ENCODE data around the gene MICB.
A peak's percentile ranks its signal among the peaks of the same experiment; 100 is the strongest.

The MICB gene

GRCh38 chr6:31535538-31536324 lies 37.8 kb downstream of the MICB start:
- H3K4me3 ChIP-seq (ENCODE audit: low read length in 2 of 2), result no peak overlapping the region
- no peaks in the 10 kb centered on the region for H3K27me3 ChIP-seq (ENCODE audit: control insufficient read depth in 2 of 2, insufficient read depth in 2 of 2, low read length in 2 of 2)
- peaks cover 79 to 86% of the 10 kb centered on the region in 2 donors for H3K36me3 ChIP-seq (ENCODE audit: control insufficient read depth in 2 of 2, insufficient read depth in 2 of 2, low read length in 2 of 2)
- H3K9ac ChIP-seq (ENCODE audit: low read depth in 1 of 2, low read length in 2 of 2), result no peak overlapping the region
- peaks cover 15 to 21% of the 10 kb centered on the region in 2 donors for H3K4me1 ChIP-seq (ENCODE audit: control insufficient read depth in 2 of 2, insufficient read depth in 2 of 2, low read length in 2 of 2)
- H3K27ac ChIP-seq (ENCODE audit: low read depth in 2 of 2, low read length in 2 of 2), result no peak overlapping the region
- H3K9me3 ChIP-seq (ENCODE audit: control insufficient read depth in 2 of 2, low read length in 2 of 2), result no peaks in the 10 kb centered on the region

DNA sequence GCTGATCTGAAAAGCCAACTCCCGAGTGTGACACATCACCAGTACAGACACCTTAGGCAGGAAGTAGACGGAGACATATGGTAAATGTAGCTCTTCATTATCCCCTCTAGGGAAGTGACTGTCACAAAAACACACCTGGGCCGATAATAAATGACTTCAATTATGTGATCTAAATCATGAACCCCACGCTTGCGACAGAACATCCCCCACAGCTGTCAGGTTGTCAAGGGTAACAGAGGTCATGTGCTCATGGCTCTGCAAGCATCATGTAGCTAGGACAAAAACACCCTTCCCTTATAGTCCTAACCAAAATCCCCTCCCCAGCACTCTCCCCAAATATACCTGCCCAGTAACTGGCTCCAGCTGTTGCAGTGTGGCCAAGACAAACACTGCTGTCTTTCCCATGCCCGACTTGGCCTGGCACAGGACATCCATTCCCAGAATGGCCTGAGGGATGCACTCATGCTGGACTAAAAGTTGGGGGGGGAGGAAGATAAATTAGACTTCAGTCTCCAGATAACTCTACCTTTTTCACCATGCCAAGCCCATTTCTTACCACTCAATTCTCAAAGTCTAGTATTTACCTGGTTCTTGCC lies 41.0 kb downstream of the MICB start:
- H3K27ac ChIP-seq (ENCODE audit: low read depth in 2 of 2, low read length in 2 of 2), result no peak overlapping the region

DNA sequence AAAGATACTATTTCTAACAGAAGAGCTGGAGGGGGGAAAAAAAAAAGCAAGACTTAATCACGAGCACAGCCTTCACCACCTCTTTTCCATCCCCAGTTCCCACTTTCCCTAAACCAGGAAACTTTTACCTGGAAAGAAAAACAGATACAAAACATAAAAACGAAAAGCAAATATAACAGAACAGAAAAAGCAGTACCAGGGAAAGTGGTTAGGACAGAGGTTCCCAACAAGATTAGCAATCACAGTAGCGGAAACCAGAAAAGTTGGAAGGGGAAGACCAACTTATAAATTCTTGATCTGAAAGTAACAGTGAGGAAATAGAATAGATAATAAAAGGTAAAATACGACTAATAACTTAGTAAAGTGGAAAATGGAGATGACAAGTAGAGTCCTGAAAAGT lies 42.7 kb downstream of the MICB start:
- H3K9me3 ChIP-seq (ENCODE audit: control insufficient read depth in 2 of 2, low read length in 2 of 2), result no peaks in the 10 kb centered on the region
- H3K4me3 ChIP-seq (ENCODE audit: low read length in 2 of 2), result peak overlapping the region; percentile 96 to 98
- peaks cover 35 to 39% of the 10 kb centered on the region in 2 donors for H3K36me3 ChIP-seq (ENCODE audit: control insufficient read depth in 2 of 2, insufficient read depth in 2 of 2, low read length in 2 of 2)
- H3K9ac ChIP-seq (ENCODE audit: low read depth in 1 of 2, low read length in 2 of 2), result peak overlapping the region; percentile 92 to 96
- peaks cover 18 to 26% of the 10 kb centered on the region in 2 donors for H3K4me1 ChIP-seq (ENCODE audit: control insufficient read depth in 2 of 2, insufficient read depth in 2 of 2, low read length in 2 of 2)
- H3K27me3 ChIP-seq (ENCODE audit: control insufficient read depth in 2 of 2, insufficient read depth in 2 of 2, low read length in 2 of 2), result no peaks in the 10 kb centered on the region
- peak overlapping the region; percentile 92 to 93 for H3K27ac ChIP-seq (ENCODE audit: low read depth in 2 of 2, low read length in 2 of 2)

More for the DNA sequence above, 41.0 kb downstream of the MICB start:
- no peak overlapping the region for H3K4me3 ChIP-seq (ENCODE audit: low read length in 2 of 2)
- H3K4me1 ChIP-seq (ENCODE audit: control insufficient read depth in 2 of 2, insufficient read depth in 2 of 2, low read length in 2 of 2), result peaks cover 18 to 26% of the 10 kb centered on the region in 2 donors
- H3K27me3 ChIP-seq (ENCODE audit: control insufficient read depth in 2 of 2, insufficient read depth in 2 of 2, low read length in 2 of 2), result no peaks in the 10 kb centered on the region
- no peaks in the 10 kb centered on the region for H3K9me3 ChIP-seq (ENCODE audit: control insufficient read depth in 2 of 2, low read length in 2 of 2)
- peaks cover 52 to 57% of the 10 kb centered on the region in 2 donors for H3K36me3 ChIP-seq (ENCODE audit: control insufficient read depth in 2 of 2, insufficient read depth in 2 of 2, low read length in 2 of 2)
- H3K9ac ChIP-seq (ENCODE audit: low read depth in 1 of 2, low read length in 2 of 2), result no peak overlapping the region

DNA sequence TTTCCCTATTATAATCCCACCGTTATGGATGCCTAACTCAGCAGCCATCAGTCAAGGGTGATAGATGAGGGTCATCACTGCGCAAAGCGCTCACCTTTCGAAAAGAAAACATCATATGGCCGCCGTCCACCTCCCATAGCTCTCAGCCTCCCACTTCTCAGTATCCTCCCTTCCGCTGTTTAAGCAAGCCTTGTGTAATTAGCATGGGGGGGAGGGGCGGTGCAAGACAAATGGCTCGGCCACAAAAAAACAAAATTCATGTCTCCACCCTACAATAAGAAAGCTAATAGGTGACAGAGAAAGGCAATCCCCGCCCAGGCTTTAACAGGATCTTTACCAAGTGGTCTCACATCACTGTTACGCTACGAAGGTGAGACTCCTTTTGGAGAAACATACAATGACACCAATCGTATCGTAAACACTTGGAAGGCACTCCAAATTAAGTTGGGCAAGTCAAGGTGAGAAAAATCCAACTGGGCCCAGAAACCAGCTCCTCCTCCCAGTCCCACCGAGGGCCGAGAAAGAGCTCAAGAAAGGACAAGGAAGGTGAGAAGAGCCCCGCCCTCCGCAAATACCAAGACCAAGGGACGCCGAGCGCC lies 43.2 kb downstream of the MICB start:
- peak overlapping the region; percentile 96 to 98 for H3K4me3 ChIP-seq (ENCODE audit: low read length in 2 of 2)
- peak overlapping the region; percentile 92 to 96 for H3K9ac ChIP-seq (ENCODE audit: low read depth in 1 of 2, low read length in 2 of 2)
- H3K9me3 ChIP-seq (ENCODE audit: control insufficient read depth in 2 of 2, low read length in 2 of 2), result no peaks in the 10 kb centered on the region
- H3K36me3 ChIP-seq (ENCODE audit: control insufficient read depth in 2 of 2, insufficient read depth in 2 of 2, low read length in 2 of 2), result peaks cover 30 to 34% of the 10 kb centered on the region in 2 donors
- peak overlapping the region; percentile 92 to 93 for H3K27ac ChIP-seq (ENCODE audit: low read depth in 2 of 2, low read length in 2 of 2)
- H3K4me1 ChIP-seq (ENCODE audit: control insufficient read depth in 2 of 2, insufficient read depth in 2 of 2, low read length in 2 of 2), result peaks cover 18 to 29% of the 10 kb centered on the region in 2 donors
- H3K27me3 ChIP-seq (ENCODE audit: control insufficient read depth in 2 of 2, insufficient read depth in 2 of 2, low read length in 2 of 2), result no peaks in the 10 kb centered on the region

DNA sequence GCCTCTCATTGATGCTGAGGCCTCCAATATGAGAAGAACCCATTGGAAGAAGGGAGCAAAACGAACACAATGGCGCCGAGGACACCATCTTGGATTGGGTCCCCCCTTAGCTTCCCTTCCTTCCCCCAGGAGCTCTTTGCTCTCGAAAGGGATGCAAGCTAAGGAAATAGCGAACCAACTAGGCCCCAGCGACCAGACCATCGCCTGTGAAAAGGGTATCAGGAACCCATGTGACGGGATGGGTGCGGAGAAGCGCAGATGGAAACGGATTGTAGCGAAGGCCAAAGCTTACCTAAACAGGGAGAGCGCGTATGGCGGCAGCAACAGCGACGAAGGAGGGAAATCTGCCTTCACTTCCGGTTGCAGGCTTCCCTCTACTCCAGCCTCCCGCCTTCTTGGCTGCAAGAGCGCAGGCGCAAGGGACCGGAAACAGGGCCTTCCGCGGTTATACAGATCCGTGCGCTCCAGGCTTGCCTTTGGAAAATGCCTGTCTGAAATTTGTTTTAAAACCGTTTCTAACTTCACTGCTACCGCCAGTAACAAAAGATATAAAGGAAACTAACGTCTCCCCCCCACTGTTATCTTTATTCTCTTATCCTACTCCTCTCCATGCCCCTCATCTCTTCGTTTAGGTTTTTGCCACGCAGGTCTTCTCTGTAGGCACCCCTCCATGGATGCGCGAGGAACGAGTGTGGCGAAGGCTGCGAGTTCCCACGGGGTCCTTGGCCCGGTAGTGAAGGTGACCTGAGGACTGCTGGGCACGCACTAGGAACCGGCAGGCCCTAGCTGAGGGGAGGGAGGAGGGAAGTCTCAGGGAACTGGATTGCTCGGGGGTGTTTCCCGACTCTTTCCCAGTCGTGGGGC lies 43.9 kb downstream of the MICB start, which contains the start of gene DDX39B:
DDX39B (minus strand) TSS at position 346 of the 864 bp plus-strand sequence. CDS start 1,471 bp downstream, outside the sequence.
- Histone ChIP-seq H3K36me3 (ENCODE audit: control insufficient read depth in 2 of 2, insufficient read depth in 2 of 2, low read length in 2 of 2) (peaks cover 24 to 27% of the 10 kb centered on the region in 2 donors), H3K4me1 (ENCODE audit: control insufficient read depth in 2 of 2, insufficient read depth in 2 of 2, low read length in 2 of 2) (peaks cover 23 to 29% of the 10 kb centered on the region in 2 donors)

GRCh38 chr6:31543639-31544038 lies 45.7 kb downstream of the MICB start:
- Histone ChIP-seq H3K9me3 (ENCODE audit: control insufficient read depth in 2 of 2, low read length in 2 of 2) (no peaks in the 10 kb centered on the region), H3K9ac (ENCODE audit: low read depth in 1 of 2, low read length in 2 of 2) (no peak overlapping the region), H3K4me1 (ENCODE audit: control insufficient read depth in 2 of 2, insufficient read depth in 2 of 2, low read length in 2 of 2) (peaks cover 33 to 39% of the 10 kb centered on the region in 2 donors), H3K36me3 (ENCODE audit: control insufficient read depth in 2 of 2, insufficient read depth in 2 of 2, low read length in 2 of 2) (peaks cover 17% of the 10 kb centered on the region in 2 donors), H3K4me3 (ENCODE audit: low read length in 2 of 2) (no peak overlapping the region), H3K27ac (ENCODE audit: low read depth in 2 of 2, low read length in 2 of 2) (no peak overlapping the region), H3K27me3 (ENCODE audit: control insufficient read depth in 2 of 2, insufficient read depth in 2 of 2, low read length in 2 of 2) (no peaks in the 10 kb centered on the region)

More for the DNA sequence above, 43.9 kb downstream of the MICB start, which contains the start of gene DDX39B:
- Histone ChIP-seq H3K27ac (ENCODE audit: low read depth in 2 of 2, low read length in 2 of 2) (peak within 1 kb of the TSS; percentile 92 to 93), H3K9ac (ENCODE audit: low read depth in 1 of 2, low read length in 2 of 2) (peak within 1 kb of the TSS; percentile 92 to 96), H3K9me3 (ENCODE audit: control insufficient read depth in 2 of 2, low read length in 2 of 2) (no peaks in the 10 kb centered on the region), H3K27me3 (ENCODE audit: control insufficient read depth in 2 of 2, insufficient read depth in 2 of 2, low read length in 2 of 2) (no peaks in the 10 kb centered on the region), H3K4me3 (ENCODE audit: low read length in 2 of 2) (peak within 1 kb of the TSS; percentile 96 to 98)

GRCh38 chr6:31544676-31545075 lies 46.7 kb downstream of the MICB start:
- H3K9ac ChIP-seq (ENCODE audit: low read depth in 1 of 2, low read length in 2 of 2), result no peak overlapping the region
- H3K27me3 ChIP-seq (ENCODE audit: control insufficient read depth in 2 of 2, insufficient read depth in 2 of 2, low read length in 2 of 2), result no peaks in the 10 kb centered on the region
- H3K27ac ChIP-seq (ENCODE audit: low read depth in 2 of 2, low read length in 2 of 2), result no peak overlapping the region
- peaks cover 27 to 31% of the 10 kb centered on the region in 2 donors for H3K4me1 ChIP-seq (ENCODE audit: control insufficient read depth in 2 of 2, insufficient read depth in 2 of 2, low read length in 2 of 2)
- no peaks in the 10 kb centered on the region for H3K9me3 ChIP-seq (ENCODE audit: control insufficient read depth in 2 of 2, low read length in 2 of 2)
- H3K4me3 ChIP-seq (ENCODE audit: low read length in 2 of 2), result no peak overlapping the region
- H3K36me3 ChIP-seq (ENCODE audit: control insufficient read depth in 2 of 2, insufficient read depth in 2 of 2, low read length in 2 of 2), result peaks cover 10 to 12% of the 10 kb centered on the region in 2 donors

GRCh38 chr6:31545291-31545690 lies 47.3 kb downstream of the MICB start:
- peaks cover 22 to 25% of the 10 kb centered on the region in 2 donors for H3K4me1 ChIP-seq (ENCODE audit: control insufficient read depth in 2 of 2, insufficient read depth in 2 of 2, low read length in 2 of 2)
- no peak overlapping the region for H3K4me3 ChIP-seq (ENCODE audit: low read length in 2 of 2)
- no peaks in the 10 kb centered on the region for H3K27me3 ChIP-seq (ENCODE audit: control insufficient read depth in 2 of 2, insufficient read depth in 2 of 2, low read length in 2 of 2)
- no peak overlapping the region for H3K27ac ChIP-seq (ENCODE audit: low read depth in 2 of 2, low read length in 2 of 2)
- H3K36me3 ChIP-seq (ENCODE audit: control insufficient read depth in 2 of 2, insufficient read depth in 2 of 2, low read length in 2 of 2), result peaks cover 4 to 6% of the 10 kb centered on the region in 2 donors
- H3K9me3 ChIP-seq (ENCODE audit: control insufficient read depth in 2 of 2, low read length in 2 of 2), result no peaks in the 10 kb centered on the region
- H3K9ac ChIP-seq (ENCODE audit: low read depth in 1 of 2, low read length in 2 of 2), result no peak overlapping the region

- no peaks in the 10 kb centered on the region for H3K27me3 ChIP-seq (ENCODE audit: control insufficient read depth in 2 of 2, insufficient read depth in 2 of 2, low read length in 2 of 2)
- peak within 1 kb of the TSS; percentile 75 to 80 for H3K27ac ChIP-seq (ENCODE audit: low read depth in 2 of 2, low read length in 2 of 2)
- H3K9me3 ChIP-seq (ENCODE audit: control insufficient read depth in 2 of 2, low read length in 2 of 2), result no peaks in the 10 kb centered on the region
- H3K4me3 ChIP-seq (ENCODE audit: low read length in 2 of 2), result peak within 1 kb of the TSS; percentile 72 to 79
- peak within 1 kb of the TSS; percentile 78 to 81 for H3K9ac ChIP-seq (ENCODE audit: low read depth in 1 of 2, low read length in 2 of 2)
- peaks cover 15 to 19% of the 10 kb centered on the region in 2 donors for H3K4me1 ChIP-seq (ENCODE audit: control insufficient read depth in 2 of 2, insufficient read depth in 2 of 2, low read length in 2 of 2)
- H3K36me3 ChIP-seq (ENCODE audit: control insufficient read depth in 2 of 2, insufficient read depth in 2 of 2, low read length in 2 of 2), result peaks cover 3 to 14% of the 10 kb centered on the region in 2 donors
These were observed 48.5 kb downstream of the MICB start, which contains the start of gene ATP6V1G2 for GRCh38 chr6:31546339-31546957. TSS of gene ATP6V1G2 (minus strand) at chr6:31546608. CDS start at chr6:31546559, 49 bp downstream.

All from mucosa of rectum (tissue), 2 donors.